Activated naive CD4-positive, alpha-beta T cell (primary cell): Measurements from ENCODE around the gene HNRNPA0.
A peak's percentile ranks its signal among the peaks of the same experiment; 100 is the strongest.
"Not testable (repeated sequence)": the region's sequence is repeated elsewhere in the genome, so short reads cannot be mapped to it uniquely, and the experiment has no call there.

ENCODE experiments used
- DNase-seq, 4 experiments: peaks; one replicate each; lab custom pipeline; 2025; lab: John Stamatoyannopoulos, UW

HNRNPA0 gene

GRCh38 chr5:137754188-137754960 is at the start of gene HNRNPA0:
TSS of gene HNRNPA0 (minus strand) at chr5:137754363. CDS start at chr5:137754066, 297 bp downstream.
- peak; percentile 92 to 98 (median 96) for DNase-seq

- DNase-seq, result no peak
Observed at GRCh38 chr5:137802282-137803210, 48.4 kb upstream of the HNRNPA0 start.

GRCh38 chr5:137800700-137801411 is 46.7 kb upstream of the HNRNPA0 start:
- DNase-seq, result no peak

- no peak for DNase-seq
Observed at GRCh38 chr5:137796279-137796678, 42.1 kb upstream of the HNRNPA0 start.

GRCh38 chr5:137794863-137795262 is 40.7 kb upstream of the HNRNPA0 start:
- no peak for DNase-seq

GRCh38 chr5:137792303-137792702 is 38.1 kb upstream of the HNRNPA0 start:
- no peak for DNase-seq

- no peak for DNase-seq
Observed at GRCh38 chr5:137791799-137792198, 37.6 kb upstream of the HNRNPA0 start.

GRCh38 chr5:137791387-137791786 is 37.2 kb upstream of the HNRNPA0 start:
- no peak for DNase-seq

GRCh38 chr5:137788560-137788959 is 34.4 kb upstream of the HNRNPA0 start:
- DNase-seq, result not testable (repeated sequence)

GRCh38 chr5:137782984-137783536 is 28.9 kb upstream of the HNRNPA0 start:
- DNase-seq, result no peak

GRCh38 chr5:137782055-137782454 is 27.9 kb upstream of the HNRNPA0 start:
- DNase-seq, result no peak

GRCh38 chr5:137778772-137779564 is 24.8 kb upstream of the HNRNPA0 start:
- no peak for DNase-seq

GRCh38 chr5:137767937-137768336 is 13.8 kb upstream of the HNRNPA0 start:
- DNase-seq, result not testable (repeated sequence)

- no peak for DNase-seq
Observed at GRCh38 chr5:137761566-137761965, 7.4 kb upstream of the HNRNPA0 start.

- DNase-seq, result no peak
Observed at GRCh38 chr5:137760719-137761516, 6.8 kb upstream of the HNRNPA0 start.

GRCh38 chr5:137760294-137760693 is 6.1 kb upstream of the HNRNPA0 start:
- no peak for DNase-seq

GRCh38 chr5:137758715-137759306 is 4.6 kb upstream of the HNRNPA0 start:
- no peak for DNase-seq

- DNase-seq, result no peak
Observed at GRCh38 chr5:137758121-137758520, 4.0 kb upstream of the HNRNPA0 start.

- DNase-seq, result no peak
Observed at GRCh38 chr5:137757634-137758033, 3.5 kb upstream of the HNRNPA0 start.
